ENCODE data around the gene C16orf46.

Gene C16orf46

DNA sequence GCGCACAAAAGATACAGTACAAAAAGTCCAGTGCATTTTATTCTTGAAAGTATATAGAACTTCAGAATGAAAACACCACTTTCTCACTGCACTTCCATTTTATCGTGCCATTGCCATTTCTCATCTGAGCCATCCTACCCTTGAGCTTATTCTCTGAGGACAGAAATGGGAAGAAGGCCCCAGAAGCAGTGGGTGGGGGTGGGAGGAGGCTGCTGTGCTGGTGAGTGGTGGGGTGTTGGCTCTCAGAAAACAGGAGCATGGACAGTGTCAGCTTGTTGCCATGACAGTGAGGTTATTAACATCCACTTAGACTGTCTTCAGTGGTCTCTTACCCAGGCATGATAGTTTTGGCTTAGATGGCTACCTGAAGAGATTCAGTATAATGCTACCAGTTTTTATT lies 36.9 kb downstream of the C16orf46 start:
- TF ChIP-seq ZFX (IDR thresholded peaks at IDR 0.05), result no peak
- TF ChIP-seq, protein P1, sequence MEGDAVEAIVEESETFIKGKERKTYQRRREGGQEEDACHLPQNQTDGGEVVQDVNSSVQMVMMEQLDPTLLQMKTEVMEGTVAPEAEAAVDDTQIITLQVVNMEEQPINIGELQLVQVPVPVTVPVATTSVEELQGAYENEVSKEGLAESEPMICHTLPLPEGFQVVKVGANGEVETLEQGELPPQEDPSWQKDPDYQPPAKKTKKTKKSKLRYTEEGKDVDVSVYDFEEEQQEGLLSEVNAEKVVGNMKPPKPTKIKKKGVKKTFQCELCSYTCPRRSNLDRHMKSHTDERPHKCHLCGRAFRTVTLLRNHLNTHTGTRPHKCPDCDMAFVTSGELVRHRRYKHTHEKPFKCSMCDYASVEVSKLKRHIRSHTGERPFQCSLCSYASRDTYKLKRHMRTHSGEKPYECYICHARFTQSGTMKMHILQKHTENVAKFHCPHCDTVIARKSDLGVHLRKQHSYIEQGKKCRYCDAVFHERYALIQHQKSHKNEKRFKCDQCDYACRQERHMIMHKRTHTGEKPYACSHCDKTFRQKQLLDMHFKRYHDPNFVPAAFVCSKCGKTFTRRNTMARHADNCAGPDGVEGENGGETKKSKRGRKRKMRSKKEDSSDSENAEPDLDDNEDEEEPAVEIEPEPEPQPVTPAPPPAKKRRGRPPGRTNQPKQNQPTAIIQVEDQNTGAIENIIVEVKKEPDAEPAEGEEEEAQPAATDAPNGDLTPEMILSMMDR (conservative IDR thresholded peaks at IDR 0.05), result no peak
- no peak overlapping the region for H3K27ac ChIP-seq

DNA sequence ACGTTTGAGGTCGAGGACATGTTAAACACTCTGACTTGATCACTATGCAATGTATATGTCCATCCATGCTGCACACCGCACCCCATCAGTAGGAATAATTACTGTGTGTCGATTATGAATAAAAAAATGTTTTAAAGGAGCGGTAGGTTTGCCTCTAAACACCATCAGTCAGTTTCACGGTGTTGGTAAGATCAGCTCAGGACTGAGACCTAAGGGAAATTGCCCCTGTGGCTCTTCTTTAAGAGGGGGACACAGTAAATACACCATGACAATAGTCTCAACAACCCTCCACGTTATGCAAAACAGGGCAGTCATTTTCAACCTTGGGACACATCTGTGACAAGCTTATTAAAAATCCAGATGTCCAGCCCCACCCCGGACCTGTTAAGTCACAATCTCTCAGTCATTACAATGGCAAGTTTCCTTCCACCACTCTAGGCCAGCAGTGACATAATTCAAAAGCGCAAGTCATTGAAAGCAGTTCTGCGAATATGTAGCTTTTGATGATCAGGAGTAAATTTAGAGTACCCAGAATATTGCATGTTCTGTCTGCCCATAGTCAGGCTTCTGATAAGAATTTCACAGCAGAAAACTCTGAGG lies 40.2 kb downstream of the C16orf46 start:
- TF ChIP-seq, protein P1 (conservative IDR thresholded peaks at IDR 0.05), result no peak
- TF ChIP-seq ZFX (IDR thresholded peaks at IDR 0.05), result no peak
- H3K27ac ChIP-seq, result peak overlapping the region; percentile 86

DNA sequence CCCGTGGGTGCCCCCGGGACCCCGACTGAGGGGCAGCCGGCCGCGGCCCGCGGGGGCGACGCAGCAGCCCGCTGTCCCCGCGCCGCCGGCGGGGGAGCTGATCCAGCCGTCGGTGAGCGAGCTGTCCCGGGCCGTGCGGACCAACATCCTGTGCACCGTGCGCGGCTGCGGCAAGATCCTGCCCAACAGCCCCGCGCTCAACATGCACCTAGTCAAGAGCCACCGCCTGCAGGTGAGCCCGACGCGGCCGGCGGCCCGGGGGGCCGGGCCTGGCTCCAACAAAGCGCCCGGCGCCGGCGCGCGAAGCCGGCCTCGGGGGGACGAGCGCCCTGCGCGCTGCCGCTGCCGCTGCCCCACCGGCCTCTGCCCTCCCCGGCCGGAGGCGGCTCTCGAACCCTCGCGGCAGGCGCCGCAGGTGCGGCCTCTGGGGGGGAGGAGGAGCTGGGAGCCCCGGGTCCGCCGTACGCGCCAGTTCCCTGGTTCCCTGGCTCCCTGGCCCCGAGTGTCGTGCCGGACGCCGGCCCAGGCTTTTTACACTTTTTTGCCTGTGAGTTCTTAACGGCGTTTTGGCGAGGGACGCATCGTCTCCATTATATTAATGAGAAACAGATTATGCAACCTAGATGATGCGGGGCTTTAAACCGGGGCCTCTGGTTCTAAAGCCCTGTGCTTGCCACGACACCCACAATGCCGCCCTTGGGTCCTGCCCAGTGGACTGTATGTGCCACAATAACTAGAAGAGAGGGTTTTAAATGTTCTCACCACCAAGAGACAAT lies 40.9 kb downstream of the C16orf46 start:
- H3K27ac ChIP-seq, result peak overlapping the region; percentile 86
- TF ChIP-seq, protein P1 (conservative IDR thresholded peaks at IDR 0.05), result no peak
- peak; percentile 80 for TF ChIP-seq ZFX (IDR thresholded peaks at IDR 0.05)

DNA sequence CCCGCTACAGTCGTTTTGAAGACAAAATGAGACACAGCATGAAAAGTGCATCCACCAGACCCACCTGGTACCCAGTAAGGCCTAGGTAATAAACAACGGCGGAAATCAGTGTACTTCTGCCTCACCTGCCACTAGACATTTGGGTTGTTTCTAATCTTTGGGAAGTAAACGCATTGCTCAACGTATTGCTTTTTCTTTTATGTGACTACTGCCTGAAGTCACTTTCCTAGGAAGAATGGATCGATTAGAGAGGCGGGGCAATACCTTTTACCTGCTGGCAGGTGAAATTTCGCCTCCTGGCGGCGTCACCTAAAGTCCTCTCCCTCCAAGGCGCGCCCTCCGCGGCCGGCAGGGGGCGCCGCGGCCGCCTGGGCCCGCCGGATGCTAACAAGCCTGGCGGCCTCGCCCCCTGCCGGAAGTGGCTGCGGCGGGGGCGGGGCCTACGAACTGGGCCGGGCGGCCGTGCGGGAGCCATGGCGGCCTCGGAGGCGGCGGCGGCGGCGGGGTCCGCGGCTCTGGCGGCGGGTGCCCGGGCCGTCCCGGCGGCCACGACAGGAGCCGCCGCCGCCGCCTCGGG lies 41.6 kb downstream of the C16orf46 start, which contains the start of gene ATMIN:
Gene ATMIN, plus strand, starts transcription at position 445 of the 577 bp plus-strand sequence. Its CDS starts 29 bp downstream, at position 474.
- TF ChIP-seq, protein P1 (conservative IDR thresholded peaks at IDR 0.05), result peak; percentile 100
- TF ChIP-seq ZFX (IDR thresholded peaks at IDR 0.05), result no peak
- peak within 1 kb of the TSS; percentile 86 for H3K27ac ChIP-seq

DNA sequence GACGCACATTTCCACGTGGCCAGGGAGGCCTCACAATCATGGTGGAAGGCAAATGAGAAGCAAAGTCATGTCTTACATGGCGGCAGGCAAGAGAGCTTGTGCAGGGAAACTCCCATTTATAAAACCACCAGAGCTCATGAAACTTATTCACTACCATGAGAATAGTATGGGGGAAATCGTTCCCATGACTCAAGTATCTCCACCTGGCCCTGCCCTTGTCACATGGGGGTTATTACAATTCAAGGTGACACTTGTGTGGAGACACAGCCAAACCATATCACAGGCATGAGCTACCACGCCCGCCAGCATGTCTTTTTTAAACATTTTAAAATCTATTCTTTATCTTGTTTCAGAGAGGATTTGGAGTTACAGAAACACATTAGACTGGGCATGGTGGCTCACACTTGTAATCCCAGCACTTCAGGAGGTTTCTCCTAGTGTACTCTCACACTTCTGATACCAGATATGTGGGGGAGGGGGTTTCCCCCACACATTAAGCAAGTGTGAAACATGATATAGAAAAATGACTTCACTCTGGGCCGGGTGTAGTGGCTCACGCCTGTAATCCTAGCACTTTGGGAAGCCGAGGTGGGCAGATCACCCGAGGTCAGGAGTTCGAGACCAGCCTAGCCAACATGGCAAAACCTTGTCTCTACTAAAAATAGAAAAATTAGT lies 47.0 kb downstream of the C16orf46 start:
- H3K27ac ChIP-seq, result no peak overlapping the region
- TF ChIP-seq ZFX (IDR thresholded peaks at IDR 0.05), result no peak
- TF ChIP-seq, protein P1 (conservative IDR thresholded peaks at IDR 0.05), result no peak

DNA sequence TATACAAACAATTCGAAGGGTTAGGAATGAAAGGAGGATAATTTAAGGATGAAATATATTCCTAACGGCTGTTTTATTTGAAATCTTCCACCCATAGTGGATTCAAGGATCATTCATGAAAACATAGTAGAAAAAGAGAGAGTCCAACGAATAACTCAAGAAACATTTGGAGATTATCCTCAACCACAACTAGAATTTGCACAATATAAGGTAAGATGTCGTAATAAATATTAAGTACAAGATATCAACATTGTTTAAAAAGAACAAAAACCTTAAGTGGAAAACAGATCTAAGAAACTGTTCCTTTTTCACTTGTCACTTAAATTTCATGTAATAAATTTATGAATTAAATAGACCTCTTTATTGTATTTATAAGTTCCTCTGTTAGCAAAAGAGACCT lies 50.6 kb downstream of the C16orf46 start:
- TF ChIP-seq, protein P1 (conservative IDR thresholded peaks at IDR 0.05), result no peak
- TF ChIP-seq ZFX (IDR thresholded peaks at IDR 0.05), result no peak
- no peak overlapping the region for H3K27ac ChIP-seq

All from C4-2B (cell line).